Measurements from ENCODE around the gene TSPYL2. TPM values are rescaled to one million over a fixed set of nuclear protein-coding genes. Genes with fewer than 3 reads are reported as not detected.

TSPYL2 gene
- total and polyA plus RNA-seq, 2 of the 4 experiments (the other 2 are of a cell fraction), result 19.2 to 49.7 TPM

- no peak overlapping the region for H4K91ac ChIP-seq (ENCODE audit: insufficient read depth, low read depth, low read length)
- no peak overlapping the region for H2BK20ac ChIP-seq (ENCODE audit: low read depth, low read length)
- intact Hi-C loops (cut with micrococcal nuclease) (no loop called here), in situ Hi-C loops (cut with MboI; ENCODE audit: low sequenced_read_pairs) (no loop called here), dilution Hi-C loops (cut with HindIII; ENCODE audit: low sequenced_read_pairs, unreplicated experiment) (no loop called here)
- no peak overlapping the region for H3K4me3 ChIP-seq (ENCODE audit: insufficient read depth, low read depth, low read length)
- no peak overlapping the region for H2BK15ac ChIP-seq (ENCODE audit: low read depth, low read length)
- peaks cover 4% of the 10 kb centered on the region; the same call in 1 of the 2 replicates for H3K9me1 ChIP-seq (ENCODE audit: insufficient read depth, low read length)
- no peak overlapping the region for H3K4me2 ChIP-seq (ENCODE audit: low read depth, low read length)
- peak; percentile 40 for ATAC-seq (ENCODE audit: low read depth)
- peaks cover 1% of the 10 kb centered on the region; the same call in 1 of the 2 replicates for H3K36me3 ChIP-seq (ENCODE audit: control insufficient read depth, insufficient read depth, low read length)
- CTCF ChIA-PET, result no interaction called here
- H3K9ac ChIP-seq (ENCODE audit: low read depth, low read length), result no peak overlapping the region
- BruUV-seq (replicated peaks), result no TSS peak
- H3K27me3 ChIP-seq (ENCODE audit: control insufficient read depth, insufficient read depth, low read length), result peaks cover 3% of the 10 kb centered on the region; the same call in 1 of the 2 replicates
- no peak overlapping the region for H3K14ac ChIP-seq (replicated peaks; ENCODE audit: low read depth, low read length)
- H2AFZ ChIP-seq (replicated peaks; ENCODE audit: low read length, poor library complexity), result no peak overlapping the region
- POLR2A ChIA-PET (ENCODE audit: unreplicated experiment), result no interaction called here
- DNase-seq, result peak; percentile 61
- H3K18ac ChIP-seq (ENCODE audit: low read depth, low read length), result no peak overlapping the region
- no peak overlapping the region for H3K56ac ChIP-seq (ENCODE audit: extremely low read depth, insufficient read depth, low read length)
- TF ChIP-seq ELK1 (IDR thresholded peaks at IDR 0.05; ENCODE audit: borderline replicate concordance, low read depth, low read length) (no peak), MXI1 (IDR thresholded peaks at IDR 0.05; ENCODE audit: borderline replicate concordance, low read depth, low read length) (no peak)
- H4K20me1 ChIP-seq (ENCODE audit: insufficient read depth, low read length), result no peaks in the 10 kb centered on the region
- no peak overlapping the region for H3K23ac ChIP-seq (ENCODE audit: low read depth, low read length)
- H4K5ac ChIP-seq (ENCODE audit: low read depth, low read length), result no peak overlapping the region
- no peak overlapping the region for H2AK5ac ChIP-seq (ENCODE audit: low read depth, low read length)
- no peak overlapping the region; the same call in 1 of the 2 replicates for H3K27ac ChIP-seq (ENCODE audit: insufficient read depth, low read length)
- H2BK5ac ChIP-seq (ENCODE audit: low read depth, low read length, poor library complexity, severe bottlenecking), result peak overlapping the region; percentile 89
- no peak overlapping the region for H2AK9ac ChIP-seq (replicated peaks; ENCODE audit: low read depth, low read length, poor library complexity)
- no peak overlapping the region for H2BK120ac ChIP-seq (ENCODE audit: low read depth, low read length)
- H4K8ac ChIP-seq (ENCODE audit: low read depth in 2 of 2, low read length in 2 of 2), result no peak overlapping the region
- H3K4me1 ChIP-seq (ENCODE audit: control insufficient read depth, insufficient read depth, low read length), result peaks cover 11% of the 10 kb centered on the region
- H3K9me3 ChIP-seq (ENCODE audit: control insufficient read depth, insufficient read depth, low read length), result no peaks in the 10 kb centered on the region
- H3K4ac ChIP-seq (ENCODE audit: low read depth, low read length), result no peak overlapping the region
- H3K79me1 ChIP-seq (ENCODE audit: low read depth in 1 of 2, low read length in 2 of 2), result peaks cover 4 to 14% of the 10 kb centered on the region in 2 experiments; a peak in 3 of 4 replicates
These were observed 43.3 kb downstream of the TSPYL2 start for GRCh38 chrX:53125506-53125905.
